ENCODE measurements around the gene CNOT6L. TPM values are rescaled to one million over a fixed set of nuclear protein-coding genes. Genes with fewer than 3 reads are reported as not detected.

The CNOT6L gene
- total and polyA plus RNA-seq, 2 of the 13 experiments (the other 11 are each of a cell fraction or from before 2014, with no cell fraction given), result 7.9 to 13.5 TPM

GRCh38 chr4:77862478-77863216, 43.5 kb upstream of the CNOT6L start, which contains the start of gene MRPL1 (continued):
- peak; percentile 83; the same call in 1 of the 2 replicates for TF ChIP-seq ZNF33B (CRISPR knock-in tag; IDR thresholded peaks at IDR 0.05)
- peak; percentile 88; the same call in 1 of the 2 replicates for TF ChIP-seq ZNF17 (CRISPR knock-in tag; IDR thresholded peaks at IDR 0.05)
- peak; percentile 75; the same call in 1 of the 2 replicates for TF ChIP-seq NFIC (IDR thresholded peaks at IDR 0.05; ENCODE audit: low read length)
- no peak; the same call in none of the 2 replicates for TF ChIP-seq STAT6 (CRISPR knock-in tag; IDR thresholded peaks at IDR 0.05; ENCODE audit: borderline replicate concordance)
- TF ChIP-seq ZNF431 (CRISPR knock-in tag; IDR thresholded peaks at IDR 0.05; ENCODE audit: borderline replicate concordance, low read depth), result peak; percentile 75
- TF ChIP-seq JUN (CRISPR knock-in tag; IDR thresholded peaks at IDR 0.05), result no peak
- no peak for TF ChIP-seq GTF3A (CRISPR knock-in tag; conservative IDR thresholded peaks at IDR 0.05)
- TF ChIP-seq CREB3 (CRISPR knock-in tag; IDR thresholded peaks at IDR 0.05), result no peak
- TF ChIP-seq YEATS2 (CRISPR knock-in tag; IDR thresholded peaks at IDR 0.05; ENCODE audit: borderline replicate concordance), result peak; percentile 78
- TF ChIP-seq ZNF652 (CRISPR knock-in tag; IDR thresholded peaks at IDR 0.05; ENCODE audit: borderline replicate concordance, low read depth), result peak; percentile 96
- no peak for TF ChIP-seq ZNF800 (CRISPR knock-in tag; IDR thresholded peaks at IDR 0.05)
- TF ChIP-seq REL (CRISPR knock-in tag; conservative IDR thresholded peaks at IDR 0.05), result no peak
- TF ChIP-seq BHLHE40 (IDR thresholded peaks at IDR 0.05; ENCODE audit: low read length), result no peak
- 0 out of 2 replicates have a peak, but pooled peaks have one; percentile 45 for TF ChIP-seq PCBP1 (IDR thresholded peaks at IDR 0.05; ENCODE audit: borderline replicate concordance, low read depth, low read length)
- TF ChIP-seq ARNT (IDR thresholded peaks at IDR 0.05), result no peak
- no peak for TF ChIP-seq ZNF180 (CRISPR knock-in tag; IDR thresholded peaks at IDR 0.05; ENCODE audit: borderline replicate concordance, low read depth)
- peak; percentile 92 for TF ChIP-seq SIN3B (IDR thresholded peaks at IDR 0.05; ENCODE audit: low read length)
- TF ChIP-seq DMAP1 (CRISPR knock-in tag; IDR thresholded peaks at IDR 0.05), result peak; percentile 98
- no peak for TF ChIP-seq PAF1 (CRISPR knock-in tag; IDR thresholded peaks at IDR 0.05)
- peak; percentile 80 for TF ChIP-seq ZNF772 (CRISPR knock-in tag; IDR thresholded peaks at IDR 0.05)
- TF ChIP-seq KDM3A (CRISPR knock-in tag; IDR thresholded peaks at IDR 0.05; ENCODE audit: low read depth), result peak; percentile 45; the same call in 1 of the 2 replicates
- TF ChIP-seq MAFG (CRISPR knock-in tag; IDR thresholded peaks at IDR 0.05), result no peak
- TF ChIP-seq HOXA9 (CRISPR knock-in tag; IDR thresholded peaks at IDR 0.05; ENCODE audit: borderline replicate concordance), result no peak
- no peak for TF ChIP-seq ZNF446 (CRISPR knock-in tag; IDR thresholded peaks at IDR 0.05)
- peak; percentile 83; the same call in 1 of the 2 replicates for TF ChIP-seq NFATC3 (CRISPR knock-in tag; IDR thresholded peaks at IDR 0.05)
- no peak for TF ChIP-seq ZNF282 (IDR thresholded peaks at IDR 0.05; ENCODE audit: partially characterized antibody)
- TF ChIP-seq ELF1 (CRISPR knock-in tag; IDR thresholded peaks at IDR 0.05), result peak; percentile 69; the same call in 1 of the 2 replicates
